Measurements from ENCODE around the gene ARVCF.

The ARVCF gene

GRCh38 chr22:19974268-19974861, 42.3 kb downstream of the ARVCF start:
- no peak for TF ChIP-seq REST (IDR thresholded peaks at IDR 0.05; ENCODE audit: insufficient read depth in 1 of 2, low read depth in 2 of 2, low read length in 2 of 2)

GRCh38 chr22:19973551-19974267, 42.9 kb downstream of the ARVCF start:
- TF ChIP-seq TAF1 (IDR thresholded peaks at IDR 0.05; ENCODE audit: borderline replicate concordance, insufficient read depth, low read length) (no peak), SIN3A (IDR thresholded peaks at IDR 0.05; ENCODE audit: borderline replicate concordance, insufficient read depth, low read length) (no peak), POLR2AphosphoS5 (IDR thresholded peaks at IDR 0.05; ENCODE audit: low read depth, low read length) (no peak), FOXP2 (optimal IDR thresholded peaks at IDR 0.05; ENCODE audit: borderline replicate concordance, extremely low read depth, extremely low read length, insufficient read depth) (no peak), REST (IDR thresholded peaks at IDR 0.05; ENCODE audit: insufficient read depth in 1 of 2, low read depth in 2 of 2, low read length in 2 of 2) (no peak)

GRCh38 chr22:19972652-19973550, 43.7 kb downstream of the ARVCF start:
- TF ChIP-seq FOXP2 (optimal IDR thresholded peaks at IDR 0.05; ENCODE audit: borderline replicate concordance, extremely low read depth, extremely low read length, insufficient read depth) (no peak), SIN3A (IDR thresholded peaks at IDR 0.05; ENCODE audit: borderline replicate concordance, insufficient read depth, low read length) (no peak), TAF1 (IDR thresholded peaks at IDR 0.05; ENCODE audit: borderline replicate concordance, insufficient read depth, low read length) (no peak), POLR2AphosphoS5 (IDR thresholded peaks at IDR 0.05; ENCODE audit: low read depth, low read length) (no peak), REST (IDR thresholded peaks at IDR 0.05; ENCODE audit: insufficient read depth in 1 of 2, low read depth in 2 of 2, low read length in 2 of 2) (no peak)

- TF ChIP-seq POLR2AphosphoS5 (IDR thresholded peaks at IDR 0.05; ENCODE audit: low read depth, low read length) = no peak
Measured at GRCh38 chr22:19972251-19972650, 44.4 kb downstream of the ARVCF start.

- no peak for TF ChIP-seq FOXP2 (optimal IDR thresholded peaks at IDR 0.05; ENCODE audit: borderline replicate concordance, extremely low read depth, extremely low read length, insufficient read depth)
- TF ChIP-seq POLR2AphosphoS5 (IDR thresholded peaks at IDR 0.05; ENCODE audit: low read depth, low read length) = no peak; the same call in 1 of the 2 replicates
- no peak for TF ChIP-seq REST (IDR thresholded peaks at IDR 0.05; ENCODE audit: insufficient read depth in 1 of 2, low read depth in 2 of 2, low read length in 2 of 2)
- no peak for TF ChIP-seq SIN3A (IDR thresholded peaks at IDR 0.05; ENCODE audit: borderline replicate concordance, insufficient read depth, low read length)
- TF ChIP-seq TAF1 (IDR thresholded peaks at IDR 0.05; ENCODE audit: borderline replicate concordance, insufficient read depth, low read length) = no peak
Measured at GRCh38 chr22:19971276-19972124, 45.1 kb downstream of the ARVCF start.

All from PFSK-1 (cell line).